ENCODE data around the gene CLECL1.
"Not testable (repeated sequence)": the region's sequence is repeated elsewhere in the genome, so short reads cannot be mapped to it uniquely, and the experiment has no call there.

- TF ChIP-seq CTCF (conservative IDR thresholded peaks at IDR 0.05; ENCODE audit: low read depth, low read length); EZH2 (IDR thresholded peaks at IDR 0.05; ENCODE audit: borderline replicate concordance, low read depth, low read length, poor library complexity, severe bottlenecking): not testable (repeated sequence)
These were observed 50.4 kb downstream of the CLECL1 start for GRCh38 chr12:9682508-9682907.

Measured in A673 (cell line).